Mucosa of descending colon (tissue), 3 donors: Measurements from ENCODE around the gene CD248. TPM values are rescaled to one million over a fixed set of nuclear protein-coding genes. Genes with fewer than 3 reads are reported as not detected.

Experiments
- ATAC-seq: fragments of 200-7000 bp; cut with Tn5 transposase; one replicate; pipeline ENCODE4 v1.9.1; 2020; ENCODE audit warnings: mild to moderate bottlenecking, moderate library complexity
- DNase-seq, 3 donors: peaks; one replicate each; pipeline ENCODE4 v3.0.0-alpha.2; 2020
- H3K36me3 ChIP-seq: fragments of 200-600 bp; one replicate; pipeline ENCODE4 v1.8.0; 2021; ENCODE audit warnings: low read depth, mild to moderate bottlenecking
- H3K4me1 ChIP-seq: fragments of 200-600 bp; one replicate; pipeline ENCODE4 v1.8.0; 2021; ENCODE audit warnings: low read depth, mild to moderate bottlenecking
- H3K4me3 ChIP-seq: fragments of 200-600 bp; one replicate; pipeline ENCODE4 v1.8.0; 2021; ENCODE audit warnings: mild to moderate bottlenecking
- H3K9me3 ChIP-seq: fragments of 200-600 bp; one replicate; pipeline ENCODE4 v1.8.0; 2021; ENCODE audit warnings: mild to moderate bottlenecking
- intact Hi-C, 2 donors: fragments of 100-400 bp; cut with DNase I in 1 of 2; cut with micrococcal nuclease in 1 of 2; formaldehyde crosslinking; loops; one replicate each; pipeline versions ENCODE4 v1.11.0 to v1.11.1; 2022; cut with DNase I, micrococcal nuclease
- total RNA-seq, 3 donors: library from RNA; stranded (reverse); fragmentation: NEBNext Ultra II Directional in 2 of 3; extraction: Animal tissue kit (Norgen Biotek cat#: 25700) in 2 of 3; gene quantifications; one replicate each; pipeline versions ENCODE4 v1.2.1 to v1.2.4, GENCODE V29; 2021 to 2023
- TF ChIP-seq, protein P1 (sequence below): fragments of 200-600 bp; IDR thresholded peaks from one replicate; pipeline ENCODE4 v1.8.0; 2022; ENCODE audit warnings: antibody characterized with exemption, mild to moderate bottlenecking
- donor health status: DM: no; HTN: no; CAD: no; lungs with moderate emphysema.
- donor health status: DM: no; HTN: no; CAD: no.
- donor health status: DM: no; HTN: yes; CAD: no.

Gene CD248
- total RNA-seq, 3 donors from 2014 or later, result 4.5 to 37.7 (median 28.5) TPM

DNA sequence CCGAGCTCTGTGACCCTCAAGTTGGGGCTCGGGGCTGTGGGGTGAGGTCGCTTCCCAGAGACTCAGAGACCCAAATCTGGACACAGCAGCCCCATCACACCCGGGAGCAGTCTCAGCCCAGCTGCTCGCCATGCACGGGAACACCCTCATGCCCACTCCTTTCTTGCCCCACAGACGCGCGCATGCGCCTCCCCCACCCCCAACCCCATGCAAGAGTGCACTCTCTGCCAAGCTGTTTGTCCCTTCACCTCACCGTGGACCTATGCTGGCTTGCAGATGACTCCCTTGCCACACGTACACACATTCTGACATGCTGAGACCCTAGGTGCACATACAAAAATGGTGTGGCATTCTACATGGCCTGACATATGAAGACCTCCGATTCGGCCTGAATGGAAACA is 478 bp upstream of the CD248 start:
- no peaks in the 10 kb centered on the region for H3K9me3 ChIP-seq
- no peaks in the 10 kb centered on the region for H3K36me3 ChIP-seq
- intact Hi-C loops, result loop anchor here in 1 of 2 donors (10.0 kb wide), 1 partner anchor 67 kb away; no protein-coding TSS in a partner anchor
- TF ChIP-seq, protein P1, sequence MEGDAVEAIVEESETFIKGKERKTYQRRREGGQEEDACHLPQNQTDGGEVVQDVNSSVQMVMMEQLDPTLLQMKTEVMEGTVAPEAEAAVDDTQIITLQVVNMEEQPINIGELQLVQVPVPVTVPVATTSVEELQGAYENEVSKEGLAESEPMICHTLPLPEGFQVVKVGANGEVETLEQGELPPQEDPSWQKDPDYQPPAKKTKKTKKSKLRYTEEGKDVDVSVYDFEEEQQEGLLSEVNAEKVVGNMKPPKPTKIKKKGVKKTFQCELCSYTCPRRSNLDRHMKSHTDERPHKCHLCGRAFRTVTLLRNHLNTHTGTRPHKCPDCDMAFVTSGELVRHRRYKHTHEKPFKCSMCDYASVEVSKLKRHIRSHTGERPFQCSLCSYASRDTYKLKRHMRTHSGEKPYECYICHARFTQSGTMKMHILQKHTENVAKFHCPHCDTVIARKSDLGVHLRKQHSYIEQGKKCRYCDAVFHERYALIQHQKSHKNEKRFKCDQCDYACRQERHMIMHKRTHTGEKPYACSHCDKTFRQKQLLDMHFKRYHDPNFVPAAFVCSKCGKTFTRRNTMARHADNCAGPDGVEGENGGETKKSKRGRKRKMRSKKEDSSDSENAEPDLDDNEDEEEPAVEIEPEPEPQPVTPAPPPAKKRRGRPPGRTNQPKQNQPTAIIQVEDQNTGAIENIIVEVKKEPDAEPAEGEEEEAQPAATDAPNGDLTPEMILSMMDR, result no peak
- H3K4me1 ChIP-seq, result peaks cover 12% of the 10 kb centered on the region
- no peak for DNase-seq
- H3K4me3 ChIP-seq, result no peak overlapping the region
- ATAC-seq, result no peak

DNA sequence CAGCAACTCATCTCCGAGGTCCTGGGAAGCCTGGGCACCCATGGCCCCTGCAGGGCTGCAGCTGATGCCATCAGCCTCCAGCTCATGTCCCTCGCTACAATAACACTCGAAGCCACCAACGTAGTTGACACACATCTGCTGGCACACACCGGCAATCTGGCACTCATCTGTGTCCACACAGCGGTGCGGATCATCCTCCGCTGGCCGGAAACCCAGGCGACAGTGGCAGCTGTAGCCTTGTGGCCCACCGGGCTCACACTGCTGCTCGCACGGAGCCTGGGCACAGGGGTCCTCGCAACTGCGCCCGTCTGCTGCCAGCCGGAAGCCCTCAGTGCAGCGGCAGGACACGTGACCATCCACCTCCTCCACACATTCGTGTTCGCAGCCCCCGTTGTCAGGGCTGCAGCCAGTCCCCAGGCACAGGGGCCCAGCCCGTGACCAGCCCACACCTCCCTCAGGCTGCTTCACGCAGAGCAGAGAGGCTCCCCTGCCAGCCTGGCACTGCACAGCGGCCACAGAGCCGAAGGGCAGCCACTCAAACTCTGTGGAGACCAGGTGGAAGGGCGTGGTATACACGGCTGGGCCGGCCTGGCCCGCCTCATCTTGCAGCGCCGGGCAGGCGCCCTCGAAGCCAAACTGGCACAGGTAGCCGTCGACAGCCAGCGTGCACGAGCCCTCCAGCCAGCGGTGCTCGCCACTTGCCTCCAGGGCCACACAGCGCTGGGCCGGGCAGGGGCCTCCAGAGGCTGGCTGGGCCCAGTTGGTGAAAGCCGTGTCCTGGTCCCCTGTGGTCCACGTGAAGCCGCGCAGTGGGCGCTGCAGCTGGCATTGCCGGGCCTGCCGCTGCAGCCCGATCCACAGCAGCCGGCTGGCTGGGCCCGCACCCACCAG is 678 bp downstream of the CD248 start:
- no peaks in the 10 kb centered on the region for H3K9me3 ChIP-seq
- peaks cover 12% of the 10 kb centered on the region for H3K4me1 ChIP-seq
- no peaks in the 10 kb centered on the region for H3K36me3 ChIP-seq
- DNase-seq (no peak), ATAC-seq (no peak)
- intact Hi-C loops, result loop anchor here in 1 of 2 donors (10.0 kb wide), 1 partner anchor 69 kb away; no protein-coding TSS in a partner anchor
- TF ChIP-seq, protein P1, result no peak
- H3K4me3 ChIP-seq, result no peak overlapping the region

DNA sequence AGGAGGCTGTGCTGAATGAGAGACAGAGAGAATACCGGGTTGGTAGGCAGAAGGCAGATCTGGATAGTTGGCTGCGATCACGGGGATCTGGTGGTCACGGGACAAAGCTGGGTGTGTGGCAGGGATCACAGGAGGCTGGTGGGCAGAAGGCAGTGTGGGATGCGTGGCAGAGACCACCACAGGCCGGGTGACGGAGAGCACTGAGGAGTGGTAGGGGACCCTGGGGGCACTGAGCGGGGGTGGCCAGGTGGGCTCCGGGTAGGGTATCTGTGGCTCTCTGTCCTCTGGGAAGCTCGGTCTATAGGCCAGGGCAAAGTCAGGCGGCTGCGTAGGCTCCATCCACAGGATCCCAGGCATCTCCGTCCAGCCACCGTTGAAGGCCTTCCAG is 1.4 kb downstream of the CD248 start:
- H3K4me3 ChIP-seq, result no peak overlapping the region

DNA sequence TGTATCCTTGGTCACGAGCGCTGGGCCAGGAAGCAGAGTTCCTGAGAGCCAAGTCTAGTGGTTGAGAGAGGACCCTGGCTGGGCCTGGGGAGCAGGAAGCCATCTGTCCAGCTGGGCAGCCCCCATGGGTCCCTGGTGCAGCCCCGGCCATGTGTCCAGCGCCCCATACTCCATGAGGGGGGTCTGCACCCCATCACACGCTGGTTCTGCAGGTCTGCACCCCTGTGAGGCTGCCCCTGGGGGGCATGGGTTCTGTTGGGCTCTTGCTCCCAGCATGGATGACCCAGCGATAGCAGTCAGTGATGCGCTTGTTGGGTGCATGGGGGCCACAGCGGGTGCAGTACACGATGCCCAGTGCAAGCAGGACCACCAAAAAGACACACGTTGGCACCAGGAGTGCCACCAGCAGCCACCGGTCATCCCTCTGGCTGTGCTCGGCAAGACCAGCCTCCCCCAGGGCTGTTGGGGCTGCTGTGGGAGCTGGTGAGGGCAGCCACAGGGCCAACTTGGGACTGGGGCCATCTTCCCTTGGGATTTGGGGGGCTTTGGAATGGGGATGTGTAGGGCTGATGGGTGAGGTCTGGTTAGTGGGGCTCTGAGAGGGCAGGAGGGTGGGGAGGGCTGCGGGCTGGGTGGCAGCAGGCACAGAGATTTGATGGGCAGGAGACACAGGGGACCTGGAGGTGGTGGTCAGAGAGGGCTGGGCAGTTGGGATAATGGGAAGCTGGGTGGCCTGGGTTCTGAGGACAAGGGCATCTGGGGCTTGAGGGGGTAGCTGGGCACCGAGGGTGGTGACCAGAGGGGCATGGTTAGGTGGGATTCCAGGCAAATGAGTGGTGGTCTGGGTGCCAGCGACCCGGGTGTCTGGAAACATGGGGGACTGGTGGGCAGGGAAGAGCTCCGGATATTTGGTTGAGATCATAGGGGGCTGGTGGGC is 2.0 kb downstream of the CD248 start:
- Histone ChIP-seq H3K4me3 (no peak overlapping the region), H3K9me3 (no peaks in the 10 kb centered on the region), H3K4me1 (peaks cover 12% of the 10 kb centered on the region), H3K36me3 (no peaks in the 10 kb centered on the region)
- ATAC-seq, result no peak
- intact Hi-C loops, result loop anchor here in 1 of 2 donors (10.0 kb wide), 1 partner anchor 70 kb away; no protein-coding TSS in a partner anchor
- TF ChIP-seq, protein P1, result no peak
- no peak for DNase-seq

More for the DNA sequence above, 1.4 kb downstream of the CD248 start:
- no peaks in the 10 kb centered on the region for H3K36me3 ChIP-seq
- H3K9me3 ChIP-seq, result no peaks in the 10 kb centered on the region
- TF ChIP-seq, protein P1, result no peak
- peaks cover 12% of the 10 kb centered on the region for H3K4me1 ChIP-seq
- intact Hi-C loops, result loop anchor here in 1 of 2 donors (10.0 kb wide), 1 partner anchor 69 kb away; no protein-coding TSS in a partner anchor
- DNase-seq (no peak), ATAC-seq (no peak)

DNA sequence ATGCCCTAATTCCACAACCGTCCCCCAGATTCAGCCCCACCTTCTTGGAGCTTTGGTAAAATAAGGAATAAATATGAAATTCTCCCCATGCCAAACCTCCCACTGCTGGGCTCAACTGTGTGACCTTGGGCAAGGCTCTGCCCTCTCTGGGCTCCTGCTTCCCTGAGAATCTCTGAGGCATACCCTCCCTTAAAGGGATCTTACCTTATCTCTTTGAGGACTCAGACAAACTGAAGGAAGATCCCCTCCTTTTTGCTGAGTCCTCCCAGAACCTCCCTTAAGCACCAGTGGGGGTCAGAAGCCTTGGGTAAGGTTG is 2.7 kb downstream of the CD248 start:
- TF ChIP-seq, protein P1, result no peak
- H3K36me3 ChIP-seq, result no peaks in the 10 kb centered on the region
- H3K4me1 ChIP-seq, result peaks cover 12% of the 10 kb centered on the region
- DNase-seq (no peak), ATAC-seq (no peak)
- no peaks in the 10 kb centered on the region for H3K9me3 ChIP-seq
- no peak overlapping the region for H3K4me3 ChIP-seq
- intact Hi-C loops, result loop anchor here in 1 of 2 donors (10.0 kb wide), 1 partner anchor 71 kb away; no protein-coding TSS in a partner anchor
